ENCODE measurements around the gene ACOT11.

DNA sequence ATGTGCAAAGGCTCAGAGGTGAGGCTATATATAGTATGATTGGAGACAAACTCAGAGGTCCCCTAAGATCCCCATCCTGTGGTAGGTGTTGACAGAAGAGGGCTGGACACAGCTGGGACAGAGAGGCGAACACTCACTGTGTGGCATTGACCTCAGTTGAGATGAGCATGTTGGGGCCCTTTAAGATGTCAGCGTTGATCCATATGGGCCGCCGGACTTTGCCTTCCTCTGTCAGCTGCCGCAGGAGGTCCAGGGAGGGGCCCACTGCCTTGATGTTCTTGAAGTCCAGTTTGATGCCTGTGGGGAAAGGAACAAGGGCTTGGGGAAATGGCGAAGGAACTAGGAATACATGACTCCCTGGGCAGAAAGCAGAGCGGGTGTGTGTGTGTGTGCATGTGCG, 66.5 kb downstream of the ACOT11 start:
- TF ChIP-seq POLR2AphosphoS5 (IDR thresholded peaks at IDR 0.05; ENCODE audit: borderline replicate concordance, low read depth, low read length), result no peak
- no peak for TF ChIP-seq EZH2 (IDR thresholded peaks at IDR 0.05)
